Right kidney (tissue), 1 donor: ENCODE data around the gene PDGFD.

ENCODE experiments used
- DNase-seq: peaks from one replicate; pipeline ENCODE4 v3.0.0-alpha.2; 2016

Gene PDGFD

GRCh38 chr11:103958475-103959215 is 205.3 kb downstream of the PDGFD start:
- no peak for DNase-seq

GRCh38 chr11:103953797-103954486 is 210.0 kb downstream of the PDGFD start:
- DNase-seq, result no peak

- no peak for DNase-seq
Measured at GRCh38 chr11:103949781-103950180, 214.2 kb downstream of the PDGFD start.

GRCh38 chr11:103948187-103948763 is 215.7 kb downstream of the PDGFD start:
- no peak for DNase-seq

GRCh38 chr11:103947546-103947919 is 216.4 kb downstream of the PDGFD start:
- no peak for DNase-seq

GRCh38 chr11:103946793-103947545 is 217.0 kb downstream of the PDGFD start:
- no peak for DNase-seq

GRCh38 chr11:103944251-103944940 is 219.6 kb downstream of the PDGFD start:
- no peak for DNase-seq

- no peak for DNase-seq
Measured at GRCh38 chr11:103942646-103943045, 221.3 kb downstream of the PDGFD start.

GRCh38 chr11:103940551-103940950 is 223.4 kb downstream of the PDGFD start:
- DNase-seq, result no peak

- DNase-seq, result no peak
Measured at GRCh38 chr11:103939694-103940093, 224.3 kb downstream of the PDGFD start.

GRCh38 chr11:103936059-103936458 is 227.9 kb downstream of the PDGFD start:
- no peak for DNase-seq

- no peak for DNase-seq
Measured at GRCh38 chr11:103935219-103935618, 228.7 kb downstream of the PDGFD start.

- no peak for DNase-seq
Measured at GRCh38 chr11:103929170-103929903, 234.6 kb downstream of the PDGFD start.

- DNase-seq, result no peak
Measured at GRCh38 chr11:103928802-103929161, 235.2 kb downstream of the PDGFD start.

GRCh38 chr11:103928040-103928801 is 235.7 kb downstream of the PDGFD start:
- DNase-seq, result no peak

GRCh38 chr11:103927535-103927934 is 236.4 kb downstream of the PDGFD start:
- DNase-seq, result no peak

- no peak for DNase-seq
Measured at GRCh38 chr11:103926990-103927389, 237.0 kb downstream of the PDGFD start.

- DNase-seq, result no peak
Measured at GRCh38 chr11:103924166-103925013, 239.6 kb downstream of the PDGFD start.

GRCh38 chr11:103923451-103923931 is 240.5 kb downstream of the PDGFD start:
- no peak for DNase-seq

GRCh38 chr11:103920933-103921332 is 243.0 kb downstream of the PDGFD start:
- DNase-seq, result no peak
